H9 (cell line): ENCODE data around the gene RMND5B. TPM values are rescaled to one million over a fixed set of nuclear protein-coding genes. Genes with fewer than 3 reads are reported as not detected.

ENCODE experiments used
- DNase-seq: peaks from one replicate; pipeline ENCODE4 v3.0.0-alpha.2; 2017
- H2AFZ ChIP-seq: one replicate; pipeline ENCODE4 v1.6.1; 2013; ENCODE audit warnings: mild to moderate bottlenecking, low read length, control low read depth, moderate library complexity
- H2AK5ac ChIP-seq: 2 replicates; pipeline ENCODE4 v1.6.1; 2013; ENCODE audit warnings: low read length, control low read depth, mixed read lengths; ENCODE audit not compliant: insufficient read length
- H2BK120ac ChIP-seq: one replicate; pipeline ENCODE4 v1.6.1; 2013; ENCODE audit warnings: low read depth, mild to moderate bottlenecking, low read length, control low read depth, inconsistent platforms; ENCODE audit not compliant: poor library complexity, severe bottlenecking
- H2BK12ac ChIP-seq: 2 replicates; pipeline ENCODE4 v1.6.1; 2013; ENCODE audit warnings: low read length, control low read depth, mixed read lengths, low read depth; ENCODE audit not compliant: insufficient read length
- H2BK15ac ChIP-seq: 2 replicates; pipeline ENCODE4 v1.6.1; 2013; ENCODE audit warnings: low read depth, low read length, control low read depth
- H2BK20ac ChIP-seq: one replicate; pipeline ENCODE4 v1.6.1; 2013; ENCODE audit warnings: low read depth, mild to moderate bottlenecking, low read length, control low read depth, inconsistent platforms; ENCODE audit not compliant: poor library complexity, severe bottlenecking
- H2BK5ac ChIP-seq: 2 replicates; pipeline ENCODE4 v1.6.1; 2013; ENCODE audit warnings: low read length, control low read depth, mixed read lengths; ENCODE audit not compliant: insufficient read length
- H3K14ac ChIP-seq: 2 replicates; pipeline ENCODE4 v1.6.1; 2013; ENCODE audit warnings: low read length, control low read depth; ENCODE audit not compliant: insufficient read depth
- H3K18ac ChIP-seq: 2 replicates; pipeline ENCODE4 v1.6.1; 2013; ENCODE audit warnings: low read depth, mild to moderate bottlenecking, mixed read lengths, low read length, control low read depth; ENCODE audit not compliant: insufficient read length
- H3K23ac ChIP-seq: 2 replicates; pipeline ENCODE4 v1.6.1; 2013; ENCODE audit warnings: low read length, control low read depth, mixed read lengths, low read depth; ENCODE audit not compliant: insufficient read length
- H3K23me2 ChIP-seq: 2 replicates; pipeline ENCODE4 v1.6.1; 2013; ENCODE audit warnings: low read depth, mild to moderate bottlenecking, mixed read lengths, low read length, control low read depth; ENCODE audit not compliant: insufficient read length, poor library complexity, severe bottlenecking
- H3K27ac ChIP-seq: 2 replicates; pipeline ENCODE4 v1.5.1; 2013; ENCODE audit warnings: low read length, control low read depth, mixed read lengths, low read depth; ENCODE audit not compliant: insufficient read length
- H3K27me3 ChIP-seq: 2 replicates; pipeline ENCODE4 v1.6.1; 2013; ENCODE audit warnings: low read length, control low read depth, inconsistent platforms; ENCODE audit not compliant: insufficient read depth
- H3K4ac ChIP-seq: 2 replicates; pipeline ENCODE4 v1.6.1; 2013; ENCODE audit warnings: low read depth, mild to moderate bottlenecking, control low read depth, inconsistent platforms, low read length, moderate library complexity
- H3K4me1 ChIP-seq: 2 replicates; pipeline ENCODE4 v1.6.1; 2013; ENCODE audit warnings: low read length, control low read depth, inconsistent platforms; ENCODE audit not compliant: insufficient read depth
- H3K4me2 ChIP-seq: 2 replicates; pipeline ENCODE4 v1.6.1; 2013; ENCODE audit warnings: low read length, control low read depth, mixed read lengths; ENCODE audit not compliant: insufficient read length, insufficient read depth
- H3K56ac ChIP-seq: 2 replicates; pipeline ENCODE4 v1.6.1; 2013; ENCODE audit warnings: low read depth, mild to moderate bottlenecking, mixed read lengths, low read length, control low read depth; ENCODE audit not compliant: insufficient read length
- H3K79me1 ChIP-seq: 2 replicates; pipeline ENCODE4 v1.6.1; 2013; ENCODE audit warnings: low read depth, mild to moderate bottlenecking, moderate library complexity, low read length, control low read depth, inconsistent platforms; ENCODE audit not compliant: insufficient read depth, poor library complexity, severe bottlenecking
- H3K79me2 ChIP-seq: 2 replicates; pipeline ENCODE4 v1.6.1; 2013; ENCODE audit warnings: low read length, control low read depth, inconsistent platforms; ENCODE audit not compliant: insufficient read depth
- H3K9ac ChIP-seq: 2 replicates; pipeline ENCODE4 v1.6.1; 2013; ENCODE audit warnings: low read length, control low read depth, mixed read lengths; ENCODE audit not compliant: insufficient read length; ENCODE audit errors: extremely low read depth
- H3K9me3 ChIP-seq: one replicate; pipeline ENCODE4 v1.6.1; 2013; ENCODE audit warnings: low read depth, low read length, inconsistent platforms; ENCODE audit not compliant: control insufficient read depth
- H3T11ph ChIP-seq: one replicate; pipeline ENCODE4 v1.6.1; 2013; ENCODE audit warnings: mild to moderate bottlenecking, low read length, control low read depth, inconsistent platforms
- H4K20me1 ChIP-seq: one replicate; pipeline ENCODE4 v1.6.1; 2013; ENCODE audit not compliant: control insufficient read depth, insufficient read length, insufficient read depth
- H4K5ac ChIP-seq: 2 replicates; pipeline ENCODE4 v1.6.1; 2013; ENCODE audit warnings: low read depth, mild to moderate bottlenecking, mixed read lengths, low read length, control low read depth; ENCODE audit not compliant: insufficient read length
- H4K8ac ChIP-seq: replicated peaks from 2 replicates; pipeline ENCODE4 v1.6.1; 2013; ENCODE audit warnings: low read length, control low read depth, mixed read lengths, low read depth; ENCODE audit not compliant: insufficient read length
- H4K91ac ChIP-seq: 2 replicates; pipeline ENCODE4 v1.6.1; 2013; ENCODE audit warnings: low read depth, mild to moderate bottlenecking, moderate library complexity, mixed read lengths, low read length, control low read depth; ENCODE audit not compliant: insufficient read length
- H3K27ac Mint-ChIP-seq, 3 experiments: 2 replicates in 2 of 3; 3 replicates in 1 of 3; pipeline ENCODE4 v1.8.0; 2020 to 2021; ENCODE audit warnings: mixed read lengths in 3 of 3, mild to moderate bottlenecking in 1 of 3, moderate library complexity in 1 of 3
- H3K27me3 Mint-ChIP-seq: 2 replicates; pipeline ENCODE4 v1.8.0; 2021; ENCODE audit warnings: low read depth, mild to moderate bottlenecking, moderate library complexity, mixed read lengths
- H3K36me3 Mint-ChIP-seq, 3 experiments: 2 replicates in 2 of 3; 3 replicates in 1 of 3; pipeline ENCODE4 v1.8.0; 2020 to 2021; ENCODE audit warnings: low read depth in 3 of 3, mixed read lengths in 3 of 3; ENCODE audit not compliant: insufficient read depth in 1 of 3
- H3K4me1 Mint-ChIP-seq, 2 experiments: 2 replicates each; pipeline ENCODE4 v1.8.0; 2020; ENCODE audit warnings: mixed read lengths in 2 of 2
- H3K4me3 Mint-ChIP-seq, 2 experiments: 2 replicates in 1 of 2; 3 replicates in 1 of 2; pipeline ENCODE4 v1.8.0; 2020 to 2021; ENCODE audit warnings: mild to moderate bottlenecking in 2 of 2, mixed read lengths in 2 of 2, moderate library complexity in 1 of 2
- H3K9me3 Mint-ChIP-seq, 2 experiments: 2 replicates in 1 of 2; 3 replicates in 1 of 2; pipeline ENCODE4 v1.8.0; 2020; ENCODE audit warnings: mild to moderate bottlenecking in 2 of 2, mixed read lengths in 2 of 2, moderate library complexity in 1 of 2
- CTCF ChIP-seq: fragments of 200-600 bp; sonication (generic); conservative IDR thresholded peaks from 3 replicates; pipeline ENCODE4 v1.8.0; 2021; ENCODE audit warnings: antibody characterized with exemption, mild to moderate bottlenecking
- WGBS: extraction: QIAGEN DNeasy Blood & Tissue Kit; methylation state at CpG from one replicate; pipeline ENCODE4 v1.1.7; 2013; ENCODE audit warnings: missing lambda C conversion rate, low lambda C conversion rate, mixed read lengths; ENCODE audit not compliant: insufficient read length; ENCODE audit errors: extremely low coverage; 5-methylcytosine and 5-hydroxymethylcytosine counted together
- total RNA-seq: library from RNA; stranded (reverse); gene quantifications from 2 replicates; pipeline ENCODE4 v1.2.1, GENCODE V29; 2021

The RMND5B gene
- total RNA-seq, 1 experiment from 2014 or later = 86.4 TPM

DNA sequence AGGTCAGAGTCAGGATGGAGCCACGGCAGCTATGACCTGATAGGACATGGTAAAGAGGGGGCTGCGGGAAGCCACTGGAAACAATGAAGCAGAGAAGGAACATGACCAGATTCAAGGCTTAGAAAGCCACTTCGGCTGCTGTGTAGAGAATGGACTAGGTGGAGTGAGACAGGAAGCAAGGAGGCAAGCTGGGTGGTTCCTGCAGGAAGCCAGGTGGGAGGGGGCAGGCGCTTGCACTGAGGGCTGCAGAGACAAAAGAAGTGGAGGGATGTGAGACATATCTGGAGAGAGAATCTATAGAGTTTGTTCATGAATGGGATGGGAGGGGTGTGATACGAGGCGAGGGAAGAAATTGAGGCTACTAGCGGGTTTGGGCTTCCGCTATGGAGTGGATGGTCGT is 36.5 kb upstream of the RMND5B start:
- Mint-ChIP-seq H3K9me3 (peaks cover 22 to 29% of the 10 kb centered on the region in 2 experiments), H3K27ac (peak overlapping the region in 1 of 3 experiments; percentile 1; a peak in 1 of 7 replicates), H3K4me3 (peak overlapping the region in 1 of 2 experiments; percentile 10; a peak in 1 of 5 replicates), H3K36me3 (peaks cover 5 to 14% (median 8%) of the 10 kb centered on the region in 3 experiments; a peak in 6 of 7 replicates), H3K27me3 (peaks cover 15% of the 10 kb centered on the region), H3K4me1 (peaks cover 0 to 3% of the 10 kb centered on the region in 2 experiments; a peak in 1 of 4 replicates)
- Histone ChIP-seq H3K23ac (no peak overlapping the region), H3K27me3 (no peaks in the 10 kb centered on the region), H3K79me2 (no peaks in the 10 kb centered on the region), H4K91ac (no peak overlapping the region), H2BK15ac (no peak overlapping the region), H3T11ph (no peak overlapping the region), H4K20me1 (no peaks in the 10 kb centered on the region), H2AK5ac (no peak overlapping the region), H3K4ac (no peak overlapping the region), H3K27ac (no peak overlapping the region), H2AFZ (no peak overlapping the region), H2BK20ac (no peak overlapping the region), H3K18ac (no peak overlapping the region), H3K23me2 (no peaks in the 10 kb centered on the region), H3K79me1 (no peaks in the 10 kb centered on the region), H2BK12ac (no peak overlapping the region), H3K14ac (no peak overlapping the region), H4K5ac (no peak overlapping the region), H3K4me1 (no peaks in the 10 kb centered on the region), H4K8ac (no peak overlapping the region), H3K9ac (no peak overlapping the region), H2BK120ac (no peak overlapping the region), H3K9me3 (no peaks in the 10 kb centered on the region), H3K4me2 (no peak overlapping the region), H2BK5ac (no peak overlapping the region), H3K56ac (no peak overlapping the region)
- 100% methylated on average over 2 of the region's 9 CpGs for WGBS
- no peak for TF ChIP-seq CTCF
- DNase-seq = no peak
